Endothelial cell of umbilical vein (primary cell): ENCODE measurements around the gene SPA17.

Experiments
- EZH2 ChIP-seq: IDR thresholded peaks from 2 replicates; pipeline ENCODE4 v1.6.1; 2012; ENCODE audit warnings: borderline replicate concordance, low read depth, mild to moderate bottlenecking, moderate library complexity, low read length, inconsistent platforms; ENCODE audit not compliant: severe bottlenecking
- GATA2 ChIP-seq: IDR thresholded peaks from 2 replicates; pipeline ENCODE4 v1.7.0; 2011; ENCODE audit warnings: low read depth, mild to moderate bottlenecking, moderate library complexity, mixed read lengths, low read length; ENCODE audit not compliant: insufficient read length, insufficient read depth
- JUN ChIP-seq: IDR thresholded peaks from 2 replicates; pipeline ENCODE4 v1.6.1; 2011; ENCODE audit warnings: borderline replicate concordance, low read depth; ENCODE audit not compliant: insufficient read length, insufficient read depth
- POLR2A ChIP-seq: IDR thresholded peaks from 2 replicates; pipeline ENCODE4 v1.6.1; 2012; ENCODE audit warnings: low read depth, mild to moderate bottlenecking, control low read depth, low read length
- POLR2AphosphoS5 ChIP-seq: IDR thresholded peaks from 2 replicates; pipeline ENCODE4 v1.6.1; 2012; ENCODE audit warnings: low read depth, mild to moderate bottlenecking, control low read depth, low read length, moderate library complexity; ENCODE audit not compliant: insufficient read depth
- TF ChIP-seq, protein P1 (sequence below), 2 donors: IDR thresholded peaks; 1 replicate in 1 of 2; 2 replicates in 1 of 2; pipeline ENCODE4 v1.5.1; 2011; ENCODE audit warnings: low read length in 2 of 2, mild to moderate bottlenecking in 2 of 2, moderate library complexity in 2 of 2, control low read depth in 1 of 2, inconsistent platforms in 1 of 2, low read depth in 1 of 2; ENCODE audit not compliant: insufficient read depth in 1 of 2; ENCODE audit errors: extremely low read depth in 1 of 2
- TF ChIP-seq, protein P2 (sequence below): IDR thresholded peaks from 2 replicates; pipeline ENCODE4 v1.6.1; 2011; ENCODE audit not compliant: insufficient read depth, insufficient read length

DNA sequence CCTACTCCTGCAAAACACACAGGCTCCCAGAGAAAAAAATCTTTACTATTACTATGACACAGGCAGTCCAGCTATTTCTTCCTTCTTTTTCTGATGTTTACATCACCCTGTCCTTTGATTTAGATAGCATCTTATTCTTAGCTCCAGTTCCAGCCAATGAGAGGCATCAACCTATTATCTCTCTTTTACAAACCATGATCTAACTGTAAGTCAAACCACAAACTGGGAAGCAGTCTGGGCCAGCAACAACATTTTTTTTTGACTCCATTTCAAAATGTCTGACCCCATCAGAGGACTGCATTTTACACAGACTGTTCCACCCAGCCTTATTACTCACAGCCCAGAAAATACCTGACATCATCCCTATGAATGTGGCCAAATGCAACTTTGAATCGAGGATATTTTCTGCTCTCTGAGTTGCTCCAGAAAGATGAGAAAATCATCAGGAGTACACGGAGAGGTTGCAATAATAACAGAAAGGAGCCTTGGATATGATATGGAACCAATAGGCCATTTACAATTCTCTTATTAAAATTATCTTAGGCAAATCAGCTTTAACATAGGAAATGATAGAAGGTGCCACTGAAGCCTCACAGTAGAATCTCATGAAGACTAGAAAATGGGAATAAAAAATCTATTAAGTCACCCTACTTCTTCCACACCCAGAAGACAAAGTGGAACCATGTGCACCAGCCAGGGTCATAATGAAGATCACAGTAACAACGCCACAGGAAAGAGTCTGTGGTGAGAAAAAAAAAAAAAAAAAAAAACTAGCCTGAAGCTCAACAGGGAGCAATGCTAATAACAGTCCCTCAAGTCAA lies 29.9 kb upstream of the SPA17 start:
- TF ChIP-seq EZH2 (no peak), JUN (no peak), POLR2A (no peak), POLR2AphosphoS5 (no peak), GATA2 (peak; percentile 88)
- TF ChIP-seq, protein P1, sequence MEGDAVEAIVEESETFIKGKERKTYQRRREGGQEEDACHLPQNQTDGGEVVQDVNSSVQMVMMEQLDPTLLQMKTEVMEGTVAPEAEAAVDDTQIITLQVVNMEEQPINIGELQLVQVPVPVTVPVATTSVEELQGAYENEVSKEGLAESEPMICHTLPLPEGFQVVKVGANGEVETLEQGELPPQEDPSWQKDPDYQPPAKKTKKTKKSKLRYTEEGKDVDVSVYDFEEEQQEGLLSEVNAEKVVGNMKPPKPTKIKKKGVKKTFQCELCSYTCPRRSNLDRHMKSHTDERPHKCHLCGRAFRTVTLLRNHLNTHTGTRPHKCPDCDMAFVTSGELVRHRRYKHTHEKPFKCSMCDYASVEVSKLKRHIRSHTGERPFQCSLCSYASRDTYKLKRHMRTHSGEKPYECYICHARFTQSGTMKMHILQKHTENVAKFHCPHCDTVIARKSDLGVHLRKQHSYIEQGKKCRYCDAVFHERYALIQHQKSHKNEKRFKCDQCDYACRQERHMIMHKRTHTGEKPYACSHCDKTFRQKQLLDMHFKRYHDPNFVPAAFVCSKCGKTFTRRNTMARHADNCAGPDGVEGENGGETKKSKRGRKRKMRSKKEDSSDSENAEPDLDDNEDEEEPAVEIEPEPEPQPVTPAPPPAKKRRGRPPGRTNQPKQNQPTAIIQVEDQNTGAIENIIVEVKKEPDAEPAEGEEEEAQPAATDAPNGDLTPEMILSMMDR (IDR thresholded peaks at IDR 0.05; ENCODE audit: extremely low read depth in 1 of 2, insufficient read depth in 1 of 2, low read depth in 1 of 2, low read length in 2 of 2) = no peak
- TF ChIP-seq, protein P2, sequence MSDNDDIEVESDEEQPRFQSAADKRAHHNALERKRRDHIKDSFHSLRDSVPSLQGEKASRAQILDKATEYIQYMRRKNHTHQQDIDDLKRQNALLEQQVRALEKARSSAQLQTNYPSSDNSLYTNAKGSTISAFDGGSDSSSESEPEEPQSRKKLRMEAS = no peak
